RWPE1 (cell line): ENCODE results near the gene MSH3.

Source experiments
- CTCF ChIA-PET: fragments of 350-600 bp; sonication (Branson Sonifier 250); formaldehyde crosslinking; extraction: SDS; loops from one replicate; lab custom pipeline; 2021; lab: Yijun Ruan, JAX
- POLR2A ChIA-PET: fragments of 400-600 bp; formaldehyde crosslinking; extraction: SDS; loops from one replicate; lab custom pipeline; 2020; ENCODE audit warnings: antibody characterized with exemption; ENCODE audit not compliant: low non-redundant PET; lab: Yijun Ruan, JAX
- DNase-seq: peaks from one replicate; pipeline ENCODE4 v3.0.0; 2012; ENCODE audit warnings: low spot score
- H3K27ac ChIP-seq: fragments of 450-650 bp; 2 replicates; pipeline ENCODE4 v1.5.1; 2017
- TF ChIP-seq, protein P1 (sequence below): fragments of 450-650 bp; conservative IDR thresholded peaks from 2 replicates; pipeline ENCODE4 v1.5.1; 2017; ENCODE audit warnings: low read depth, mild to moderate bottlenecking

Gene MSH3

GRCh38 chr5:80654391-80655230, at the start of gene MSH3, which contains the start of gene DHFR:
TSS of gene MSH3 (plus strand) at chr5:80654652. CDS start at chr5:80654728, 76 bp downstream.
TSS of gene DHFR (minus strand) at chr5:80654983. CDS start at chr5:80654489, 494 bp downstream.
- peak within 1 kb of the TSS; percentile 93 for H3K27ac ChIP-seq
- TF ChIP-seq, protein P1, sequence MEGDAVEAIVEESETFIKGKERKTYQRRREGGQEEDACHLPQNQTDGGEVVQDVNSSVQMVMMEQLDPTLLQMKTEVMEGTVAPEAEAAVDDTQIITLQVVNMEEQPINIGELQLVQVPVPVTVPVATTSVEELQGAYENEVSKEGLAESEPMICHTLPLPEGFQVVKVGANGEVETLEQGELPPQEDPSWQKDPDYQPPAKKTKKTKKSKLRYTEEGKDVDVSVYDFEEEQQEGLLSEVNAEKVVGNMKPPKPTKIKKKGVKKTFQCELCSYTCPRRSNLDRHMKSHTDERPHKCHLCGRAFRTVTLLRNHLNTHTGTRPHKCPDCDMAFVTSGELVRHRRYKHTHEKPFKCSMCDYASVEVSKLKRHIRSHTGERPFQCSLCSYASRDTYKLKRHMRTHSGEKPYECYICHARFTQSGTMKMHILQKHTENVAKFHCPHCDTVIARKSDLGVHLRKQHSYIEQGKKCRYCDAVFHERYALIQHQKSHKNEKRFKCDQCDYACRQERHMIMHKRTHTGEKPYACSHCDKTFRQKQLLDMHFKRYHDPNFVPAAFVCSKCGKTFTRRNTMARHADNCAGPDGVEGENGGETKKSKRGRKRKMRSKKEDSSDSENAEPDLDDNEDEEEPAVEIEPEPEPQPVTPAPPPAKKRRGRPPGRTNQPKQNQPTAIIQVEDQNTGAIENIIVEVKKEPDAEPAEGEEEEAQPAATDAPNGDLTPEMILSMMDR = peak; percentile 43; the same call in 1 of the 2 replicates
- POLR2A ChIA-PET = interaction anchor here (0.6 to 1.0 kb wide), 3 partner anchors 31 to 745 kb away, joined by 3 to 5 read pairs (median 3); no protein-coding TSS in a partner anchor
- CTCF ChIA-PET = interaction anchor here (0.5 to 1.2 kb wide), 5 partner anchors 12 to 174 kb away, joined by 3 to 5 read pairs (median 3); no protein-coding TSS in a partner anchor
- DNase-seq = peak; percentile 98

DNA sequence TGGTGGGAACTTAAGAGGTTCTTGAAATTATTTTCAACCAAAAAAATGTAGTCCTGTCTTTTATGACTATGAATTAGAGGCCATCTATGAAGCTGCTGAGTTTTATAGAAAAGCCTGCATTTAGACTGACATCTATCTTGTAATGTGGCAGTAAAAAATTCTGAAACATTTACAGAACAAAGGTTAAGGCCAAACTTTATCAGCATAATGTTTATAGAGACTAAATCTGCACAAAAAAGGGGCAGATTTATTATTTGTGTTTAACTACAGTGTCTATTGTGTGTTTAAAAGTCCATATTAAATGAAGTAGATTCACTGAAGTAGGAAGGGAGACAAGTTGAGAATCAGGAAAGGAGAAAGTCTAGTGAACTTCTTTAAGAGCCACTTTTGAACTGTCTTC, 47.1 kb upstream of the MSH3 start:
- ChIA-PET POLR2A (no interaction called here), CTCF (no interaction called here)
- no peak for DNase-seq
- TF ChIP-seq, protein P1 = no peak
- no peak overlapping the region for H3K27ac ChIP-seq

GRCh38 chr5:80607832-80608231, 46.6 kb upstream of the MSH3 start:
- H3K27ac ChIP-seq = no peak overlapping the region
- DNase-seq = no peak
- ChIA-PET POLR2A (no interaction called here), CTCF (no interaction called here)
- TF ChIP-seq, protein P1 = no peak

DNA sequence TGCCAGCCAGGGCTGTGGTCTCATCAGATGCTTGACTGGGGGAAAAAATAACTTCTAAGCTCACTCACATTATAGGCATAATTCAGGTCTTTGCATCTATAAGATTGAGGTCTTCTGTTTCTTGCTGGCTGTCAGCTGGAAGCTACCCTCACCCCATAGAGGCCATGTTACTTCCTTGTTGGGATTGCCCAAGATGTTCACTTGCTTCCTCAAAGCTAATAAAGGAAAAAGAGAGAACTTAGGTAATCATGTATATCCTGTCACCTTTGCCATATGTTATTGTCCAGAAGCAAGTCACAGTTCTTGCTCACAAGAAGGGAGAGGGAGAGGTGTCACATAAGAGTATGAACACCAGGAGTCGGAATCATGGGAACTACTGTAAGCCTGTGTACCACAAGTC, 45.7 kb upstream of the MSH3 start:
- ChIA-PET POLR2A (no interaction called here), CTCF (interaction anchor here (0.6 kb wide), 1 partner anchor 230 kb away, joined by 5 read pairs; no protein-coding TSS in a partner anchor)
- H3K27ac ChIP-seq = no peak overlapping the region
- TF ChIP-seq, protein P1 = no peak
- no peak for DNase-seq

- TF ChIP-seq, protein P1 = no peak
- ChIA-PET POLR2A (no interaction called here), CTCF (interaction anchor here (0.6 kb wide), 1 partner anchor 32 kb away, joined by 3 read pairs; no protein-coding TSS in a partner anchor)
- no peak for DNase-seq
- no peak overlapping the region for H3K27ac ChIP-seq
These were observed 44.8 kb upstream of the MSH3 start for GRCh38 chr5:80609692-80610091.

DNA sequence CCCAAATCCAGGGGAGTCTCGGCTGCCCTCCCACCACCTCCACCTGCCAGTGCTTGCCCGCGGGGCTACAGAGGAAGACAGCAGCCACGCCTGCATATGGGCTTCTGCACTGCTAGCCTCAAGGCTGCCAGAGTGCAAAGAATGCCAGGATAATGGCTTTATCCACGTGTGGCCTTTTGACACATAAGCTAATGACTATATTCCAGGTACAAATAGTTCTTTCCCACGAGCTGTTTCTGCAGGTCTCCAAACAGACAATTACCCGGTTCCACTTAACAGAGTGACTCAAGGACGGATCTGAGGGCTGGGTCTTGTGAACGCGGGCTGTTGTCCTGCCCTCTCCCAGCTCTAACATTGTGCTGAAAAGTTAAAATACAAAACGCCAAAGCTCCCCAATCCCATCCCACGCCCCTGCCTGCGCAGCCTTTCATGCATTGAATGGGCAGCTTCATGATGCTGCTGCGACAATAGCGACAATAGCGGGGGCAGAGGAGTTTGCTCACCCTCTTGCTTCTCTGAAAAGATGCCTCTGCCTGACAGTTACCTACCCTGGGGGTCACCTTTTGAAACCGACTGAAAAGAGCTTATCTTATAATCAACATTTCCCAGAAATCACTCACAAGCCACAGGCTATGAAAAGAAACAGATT, 39.1 kb upstream of the MSH3 start:
- DNase-seq = no peak
- CTCF ChIA-PET = interaction anchor here (0.8 kb wide), 1 partner anchor 369 kb away, joined by 3 read pairs; no protein-coding TSS in a partner anchor
- POLR2A ChIA-PET = no interaction called here
- TF ChIP-seq, protein P1 = no peak
- no peak overlapping the region for H3K27ac ChIP-seq
